Middle frontal gyrus (tissue), 1 donor: ENCODE measurements around the gene C5orf46.
A peak's percentile ranks its signal among the peaks of the same experiment; 100 is the strongest.
"Not testable (repeated sequence)": the region's sequence is repeated elsewhere in the genome, so short reads cannot be mapped to it uniquely, and the experiment has no call there.

Source experiments
- DNase-seq: peaks from one replicate; pipeline ENCODE4 v3.0.0-alpha.2; 2015; ENCODE audit warnings: low spot score; ENCODE audit errors: extremely low spot score

Gene C5orf46

DNA sequence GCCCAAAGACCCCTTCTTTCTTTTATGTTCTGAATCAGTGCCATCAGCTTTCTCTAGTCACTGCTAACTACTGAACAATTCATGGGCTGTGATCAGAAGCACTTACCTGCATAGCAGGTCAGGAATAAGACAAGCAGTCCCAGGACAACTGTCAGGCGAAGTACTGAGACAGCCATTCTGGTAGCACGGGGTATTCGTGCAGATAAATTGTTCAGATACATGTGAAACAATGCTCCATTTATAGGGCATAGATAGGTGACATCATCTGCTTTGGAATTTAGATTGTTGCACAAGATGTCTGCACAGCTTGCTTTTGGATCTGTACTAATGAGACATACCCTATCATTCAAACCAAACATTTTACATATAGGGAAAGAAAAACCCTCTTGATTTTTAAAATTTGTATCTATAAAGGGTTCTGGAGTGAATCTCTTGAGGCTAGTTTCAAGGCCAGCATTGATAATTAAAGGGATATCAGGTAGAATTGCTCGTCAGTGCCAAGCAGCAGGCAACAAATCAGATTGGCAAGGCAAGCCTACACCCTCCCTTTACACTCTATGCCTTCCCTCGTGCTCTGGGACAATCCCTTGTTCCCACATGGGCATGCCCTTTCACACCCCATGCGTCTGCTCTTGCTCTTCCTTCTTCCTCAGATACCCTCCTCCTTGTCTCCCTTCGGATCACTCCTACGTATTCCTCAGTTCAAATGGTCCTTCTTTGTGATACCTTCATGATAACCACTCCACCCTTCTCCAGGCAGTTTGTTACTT, at the start of gene C5orf46:
TSS of gene C5orf46 (minus strand) at position 213 of the 770 bp plus-strand sequence. CDS start at position 176, 37 bp downstream.
- DNase-seq, result no peak

GRCh38 chr5:147954971-147955370, 48.6 kb upstream of the C5orf46 start:
- DNase-seq, result no peak

- peak; percentile 29 for DNase-seq
These were observed 43.6 kb upstream of the C5orf46 start for GRCh38 chr5:147949711-147950573.

DNA sequence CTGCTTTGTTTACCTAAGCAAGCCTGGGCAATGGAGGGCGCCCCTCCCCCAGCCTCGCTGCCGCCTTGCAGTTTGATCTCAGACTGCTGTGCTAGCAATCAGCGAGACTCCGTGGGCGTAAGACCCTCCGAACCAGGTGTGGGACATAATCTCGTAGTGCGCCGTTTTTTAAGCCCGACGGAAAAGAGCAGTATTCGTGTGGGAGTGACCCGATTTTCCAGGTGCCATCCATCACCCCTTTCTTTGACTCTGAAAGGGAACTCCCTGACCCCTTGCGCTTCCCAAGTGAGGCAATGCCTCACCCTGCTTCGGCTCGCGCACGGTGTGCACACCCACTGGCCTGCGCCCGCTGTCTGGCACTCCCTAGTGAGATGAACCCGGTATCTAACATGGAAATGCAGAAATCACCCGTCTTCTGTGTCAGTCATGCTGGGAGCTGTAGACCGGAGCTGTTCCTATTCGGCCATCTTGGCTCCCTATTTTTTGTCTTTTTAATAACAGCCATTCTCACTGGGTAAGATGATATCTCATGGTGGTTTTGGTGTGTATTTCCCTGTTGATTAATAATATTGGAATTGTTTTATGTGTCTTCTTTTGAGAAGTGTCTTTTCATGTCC, 40.4 kb upstream of the C5orf46 start:
- not testable (repeated sequence) for DNase-seq

DNA sequence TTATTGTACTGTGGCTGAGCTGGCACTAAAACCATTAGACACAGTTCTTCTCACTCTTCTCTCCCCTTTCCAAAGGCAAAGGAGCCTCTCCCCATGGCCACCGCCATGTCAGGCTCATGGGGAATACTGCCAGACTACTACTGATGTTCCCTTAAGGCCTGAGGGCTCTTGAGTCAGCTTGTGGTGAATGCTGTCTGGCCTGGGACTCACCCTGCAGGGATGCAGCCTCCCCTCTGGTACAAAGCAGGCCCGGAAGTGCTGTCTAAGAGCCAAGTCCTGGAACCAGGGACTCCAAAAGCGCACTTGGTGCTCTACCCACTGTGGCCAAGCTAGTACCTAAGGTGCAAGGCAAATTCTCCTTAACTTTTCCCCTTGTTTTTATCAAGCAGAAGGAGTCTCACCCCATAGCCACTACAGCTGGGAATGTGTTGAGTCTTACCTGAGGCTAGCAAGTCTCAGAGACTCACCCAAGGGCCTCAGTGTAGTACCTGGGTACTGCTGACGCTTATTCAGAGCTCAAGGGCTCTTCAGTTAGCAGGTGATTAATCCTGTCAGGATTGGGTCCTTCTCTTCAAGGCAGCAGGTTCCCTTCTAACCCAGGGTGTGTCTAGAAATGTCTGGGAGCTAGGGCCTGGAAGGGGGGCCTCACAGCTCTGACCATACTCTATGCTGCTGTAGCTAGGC, 33.2 kb upstream of the C5orf46 start:
- no peak for DNase-seq

GRCh38 chr5:147935032-147935431, 28.7 kb upstream of the C5orf46 start:
- no peak for DNase-seq

DNA sequence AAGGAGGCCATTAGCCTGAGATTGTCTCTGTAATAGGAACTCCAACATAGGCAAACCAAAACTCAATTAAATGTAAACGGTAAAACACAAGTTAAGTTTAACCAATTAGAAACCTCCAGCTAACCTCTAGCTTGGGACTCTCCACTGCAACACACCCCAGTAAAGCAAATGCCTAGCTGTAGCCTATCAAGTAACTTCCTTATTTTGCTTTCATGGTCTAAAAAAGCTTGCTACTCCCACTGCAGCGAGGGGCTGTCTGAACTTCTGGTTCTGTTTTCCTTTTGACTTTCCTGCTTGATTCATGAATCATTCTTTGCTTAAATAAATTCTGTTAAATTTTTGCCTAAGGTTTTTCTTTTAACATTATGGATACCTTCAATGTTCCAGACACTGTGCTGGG, 24.4 kb upstream of the C5orf46 start:
- no peak for DNase-seq

DNA sequence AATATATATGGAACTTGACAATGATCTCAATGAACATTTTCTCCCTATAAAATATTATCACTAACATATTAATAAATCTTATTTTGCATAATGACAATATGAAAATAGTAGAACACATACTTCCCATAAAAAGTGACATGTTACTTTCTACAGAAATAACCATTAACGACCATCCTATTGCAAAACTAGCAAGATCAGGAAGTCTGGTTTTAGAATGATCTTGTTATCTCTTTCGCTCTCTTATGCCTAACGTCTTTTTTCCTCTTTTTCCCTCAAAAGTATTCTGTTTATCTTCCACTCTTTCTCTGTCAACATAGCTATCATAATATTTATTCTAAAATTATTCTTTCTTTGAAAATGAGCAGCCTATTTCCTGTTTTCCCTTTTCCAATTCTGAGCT, 21.6 kb upstream of the C5orf46 start:
- no peak for DNase-seq

GRCh38 chr5:147925020-147925419, 18.7 kb upstream of the C5orf46 start:
- DNase-seq, result no peak

- DNase-seq, result no peak
These were observed 14.8 kb upstream of the C5orf46 start for GRCh38 chr5:147921136-147921535.

GRCh38 chr5:147920420-147921030, 14.2 kb upstream of the C5orf46 start:
- DNase-seq, result no peak

DNA sequence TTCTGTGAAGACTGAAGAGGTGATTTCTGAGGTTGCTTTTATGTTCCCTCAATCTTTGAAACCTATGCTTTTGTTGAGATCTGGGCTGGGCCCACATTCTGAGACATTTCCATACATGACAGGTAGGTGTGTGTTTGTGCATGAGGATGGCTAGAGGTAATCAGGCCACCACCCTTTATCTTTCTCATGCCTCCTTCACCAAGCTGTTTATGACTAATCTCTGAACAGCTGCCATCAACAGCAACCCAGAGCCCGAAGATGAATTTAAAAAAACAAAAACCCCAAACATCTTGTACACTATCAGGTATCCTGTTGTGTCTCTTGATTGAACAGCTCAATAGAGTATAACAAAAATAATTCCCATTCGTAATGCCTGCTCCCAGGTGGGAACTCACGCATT, 12.6 kb upstream of the C5orf46 start:
- DNase-seq, result no peak

DNA sequence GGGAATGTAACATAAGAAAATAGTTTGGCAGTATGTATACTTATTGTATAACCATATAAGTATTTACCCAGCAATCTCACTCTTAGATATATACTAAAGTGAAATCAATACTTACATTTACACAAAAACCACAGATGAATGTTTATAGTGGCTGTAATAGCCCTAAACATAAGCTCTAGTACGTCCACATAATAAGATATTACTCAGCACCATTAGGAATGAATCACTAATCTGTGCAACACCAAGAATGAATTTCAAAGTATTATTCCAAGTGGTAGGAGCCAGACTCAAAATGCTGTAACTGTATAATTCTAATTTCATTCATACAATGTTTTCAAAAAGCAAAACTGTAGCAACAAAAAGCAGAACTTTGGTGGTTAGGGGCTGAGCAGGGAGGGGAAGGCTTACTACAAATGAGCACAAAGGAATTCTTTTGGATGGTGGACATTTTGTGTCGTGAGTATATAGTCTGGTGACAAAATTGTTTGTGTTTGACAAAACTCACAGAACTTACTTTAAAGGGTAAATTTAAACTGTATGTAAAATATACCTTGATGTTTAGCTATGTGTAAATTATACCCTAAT, 11.9 kb upstream of the C5orf46 start:
- no peak for DNase-seq

DNA sequence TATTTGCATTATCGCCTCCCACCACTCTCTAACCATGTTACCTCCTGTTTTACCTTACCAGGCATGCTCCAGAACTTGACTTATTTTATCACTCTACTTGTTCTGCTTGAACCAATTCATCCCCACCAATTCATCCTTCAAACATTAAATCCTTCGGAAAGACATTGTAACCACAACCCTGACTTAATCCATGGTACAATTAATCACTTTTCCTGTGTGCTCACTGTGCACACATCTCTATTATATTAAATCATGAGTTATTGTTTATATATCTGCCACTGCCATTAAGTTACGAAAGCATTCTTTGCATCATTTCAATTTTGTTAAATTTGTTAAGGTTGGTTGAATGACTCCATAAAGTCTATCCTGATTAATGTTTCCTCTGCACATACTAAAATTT, 7.4 kb upstream of the C5orf46 start:
- no peak for DNase-seq

- no peak for DNase-seq
These were observed 5.7 kb upstream of the C5orf46 start for GRCh38 chr5:147912011-147912410.

- DNase-seq, result no peak
These were observed 5.1 kb upstream of the C5orf46 start for GRCh38 chr5:147911427-147911826.

DNA sequence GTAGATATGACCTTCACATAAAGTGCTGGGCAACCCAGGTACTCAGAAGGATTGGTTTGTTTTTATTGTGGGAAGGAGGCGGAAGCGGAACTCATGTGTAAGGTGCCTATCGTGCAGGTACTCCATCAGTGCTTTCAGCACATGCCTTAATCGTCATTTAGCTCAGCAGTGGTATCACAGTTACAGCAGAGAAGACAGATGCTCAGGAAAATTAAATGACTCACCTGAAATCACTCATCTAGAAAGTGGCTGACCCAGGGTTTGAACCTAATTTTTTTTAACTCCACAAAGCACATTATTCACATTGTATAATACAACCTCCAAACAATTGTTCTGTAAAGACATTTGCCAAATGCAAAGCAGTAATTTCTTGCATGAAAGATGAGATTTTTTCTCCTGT, 2.2 kb downstream of the C5orf46 start:
- no peak for DNase-seq

DNA sequence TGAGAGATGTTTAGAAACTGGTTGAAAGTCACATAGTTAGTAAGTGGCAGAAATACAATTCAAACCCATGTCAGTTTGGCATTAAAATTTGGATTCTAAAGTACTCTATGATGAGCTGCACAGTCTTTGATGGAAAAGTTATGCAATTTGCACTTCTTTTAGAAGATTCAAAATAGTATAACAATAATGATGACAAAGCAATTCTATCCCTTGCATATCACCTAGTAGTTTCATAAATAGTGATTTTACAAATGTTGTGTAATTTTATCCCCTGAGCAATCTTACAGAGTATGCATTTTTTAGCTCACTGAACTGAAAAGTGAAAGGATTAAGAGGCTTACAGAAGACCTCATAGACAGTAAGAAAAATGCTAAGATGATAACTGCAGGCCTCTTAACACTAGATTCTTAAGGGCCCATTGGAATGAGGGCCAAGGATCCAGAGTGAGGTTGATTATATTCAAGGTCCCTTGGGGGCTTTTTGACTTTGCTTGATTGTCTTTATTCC, 3.7 kb downstream of the C5orf46 start:
- DNase-seq, result no peak

- DNase-seq, result no peak
These were observed 4.7 kb downstream of the C5orf46 start for GRCh38 chr5:147901599-147902039.

DNA sequence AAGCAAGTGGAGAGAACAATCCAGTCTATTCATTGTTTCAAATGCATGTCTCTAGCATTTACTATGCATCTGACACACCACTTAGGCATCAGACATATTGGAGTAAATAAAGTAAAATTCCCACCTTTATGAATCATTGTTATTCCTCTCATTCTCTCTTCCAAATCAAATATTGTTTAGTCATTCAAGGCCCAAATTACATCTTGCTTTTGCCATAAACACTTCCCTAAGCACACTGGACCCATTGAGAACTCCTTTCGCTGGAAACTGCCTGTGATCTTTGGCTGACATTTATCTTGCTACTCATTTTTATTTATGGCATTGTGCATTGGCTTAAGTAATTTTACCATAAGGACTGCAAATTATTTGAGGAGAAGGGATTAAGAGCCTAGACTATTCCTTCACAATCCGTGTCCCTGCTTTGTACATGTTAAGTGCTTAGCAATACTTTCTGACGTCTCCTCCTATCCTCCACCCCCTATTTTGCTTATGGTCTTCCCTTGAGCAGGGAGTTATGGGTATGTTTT, 7.4 kb downstream of the C5orf46 start:
- no peak for DNase-seq
